ENCODE data around the gene ATP1A4. TPM values are rescaled to one million over a fixed set of nuclear protein-coding genes. Genes with fewer than 3 reads are reported as not detected.

The ATP1A4 gene
- total RNA-seq, 1 experiment from 2014 or later, result not detected

- DNase-seq (ENCODE audit: low read depth), result no peak
Measured at GRCh38 chr1:160227561-160227960, 76.2 kb downstream of the ATP1A4 start.

- DNase-seq (ENCODE audit: low read depth), result no peak
Measured at GRCh38 chr1:160228431-160228830, 77.0 kb downstream of the ATP1A4 start.

- no peak for DNase-seq (ENCODE audit: low read depth)
Measured at GRCh38 chr1:160232911-160233310, 81.5 kb downstream of the ATP1A4 start.

Other genes with a start within 250 kb of the ATP1A4 start
- 491 and 526 TPM in 2 replicates for gene TAGLN2, start 226.1 kb upstream of the ATP1A4 start, total RNA-seq (2014; rRNA removed; shearing (Covaris generic))
- 0.25 and 0.32 TPM in 2 replicates for gene IGSF9, start 206.0 kb upstream of the ATP1A4 start, total RNA-seq (2014; rRNA removed; shearing (Covaris generic))
- gene SLAMF9, start 197.4 kb upstream of the ATP1A4 start, total RNA-seq (2014; rRNA removed; shearing (Covaris generic)), result not detected in 2 replicates
- gene PIGM, start 119.6 kb upstream of the ATP1A4 start, total RNA-seq (2014; rRNA removed; shearing (Covaris generic)), result 3.4 and 4.0 TPM in 2 replicates
- not detected in 2 replicates for gene KCNJ10, start 81.4 kb upstream of the ATP1A4 start, total RNA-seq (2014; rRNA removed; shearing (Covaris generic))
- gene KCNJ9, start 70.1 kb upstream of the ATP1A4 start, total RNA-seq (2014; rRNA removed; shearing (Covaris generic)), result not detected in 2 replicates
- 11.4 and 29.9 TPM in 2 replicates for gene IGSF8, start 53.0 kb upstream of the ATP1A4 start, total RNA-seq (2014; rRNA removed; shearing (Covaris generic))
- 0.05 TPM in 1 of 2 replicates, not detected in the other for gene ATP1A2, start 35.8 kb upstream of the ATP1A4 start, total RNA-seq (2014; rRNA removed; shearing (Covaris generic))
- gene CASQ1, start 39.0 kb downstream of the ATP1A4 start, total RNA-seq (2014; rRNA removed; shearing (Covaris generic)), result not detected in 2 replicates
- 217 and 240 TPM in 2 replicates for gene PEA15, start 53.8 kb downstream of the ATP1A4 start, total RNA-seq (2014; rRNA removed; shearing (Covaris generic))
- gene DCAF8, start 110.9 kb downstream of the ATP1A4 start, total RNA-seq (2014; rRNA removed; shearing (Covaris generic)), result 31.1 and 40.6 TPM in 2 replicates
- 60.1 and 97.2 TPM in 2 replicates for gene PEX19, start 133.5 kb downstream of the ATP1A4 start, total RNA-seq (2014; rRNA removed; shearing (Covaris generic))
- 144 and 227 TPM in 2 replicates for gene COPA, start 191.6 kb downstream of the ATP1A4 start, total RNA-seq (2014; rRNA removed; shearing (Covaris generic))
- 91.8 and 135 TPM in 2 replicates for gene NCSTN, start 191.8 kb downstream of the ATP1A4 start, total RNA-seq (2014; rRNA removed; shearing (Covaris generic))
- not detected in 2 replicates for gene NHLH1, start 215.5 kb downstream of the ATP1A4 start, total RNA-seq (2014; rRNA removed; shearing (Covaris generic))
- 0.27 and 0.34 TPM in 2 replicates for gene VANGL2, start 249.0 kb downstream of the ATP1A4 start, total RNA-seq (2014; rRNA removed; shearing (Covaris generic))